ENCODE data around the gene TRPC4. TPM values are rescaled to one million over a fixed set of nuclear protein-coding genes. Genes with fewer than 3 reads are reported as not detected.
A peak's percentile ranks its signal among the peaks of the same experiment; 100 is the strongest.

TRPC4 gene
- total and polyA plus RNA-seq, 2 donors (not counting 1 experiment from before 2014, with no cell fraction given), result 1.7 to 30.7 TPM

GRCh38 chr13:37663724-37664123, 205.8 kb downstream of the TRPC4 start:
- TF ChIP-seq EZH2 (IDR thresholded peaks at IDR 0.05; ENCODE audit: low read length, missing control alignments), result no peak
- TF ChIP-seq CTCF (conservative IDR thresholded peaks at IDR 0.05 in 1 of 2, IDR thresholded peaks at IDR 0.05 in 1 of 2; ENCODE audit: low read depth in 1 of 2, low read length in 2 of 2), result no peak
- Histone ChIP-seq H3K27me3 (ENCODE audit: control insufficient read depth, insufficient read depth, low read length) (no peaks in the 10 kb centered on the region), H4K20me1 (ENCODE audit: control insufficient read depth, extremely low read depth, insufficient read depth, low read length) (no peaks in the 10 kb centered on the region), H3K4me1 (ENCODE audit: control insufficient read depth, extremely low read depth, insufficient read depth, low read length) (peaks cover 3% of the 10 kb centered on the region), H3K27ac (ENCODE audit: insufficient read depth, low read length) (no peak overlapping the region), H3K4me3 (replicated peaks in 1 of 4; ENCODE audit: control extremely low read depth in 1 of 4, insufficient read depth in 1 of 4, low read depth in 3 of 4, low read length in 4 of 4) (no peak overlapping the region), H3K36me3 (ENCODE audit: control insufficient read depth, insufficient read depth, low read length) (no peaks in the 10 kb centered on the region), H3K79me2 (ENCODE audit: control insufficient read depth, insufficient read depth, low read length) (no peaks in the 10 kb centered on the region), H2AFZ (ENCODE audit: low read length) (no peak overlapping the region), H3K9me3 (ENCODE audit: control insufficient read depth, insufficient read depth, low read depth, low read length) (no peaks in the 10 kb centered on the region), H3K4me2 (ENCODE audit: extremely low read depth, insufficient read depth, low read length) (no peak overlapping the region), H3K9ac (ENCODE audit: insufficient read depth, low read length) (no peak overlapping the region)
- DNase-seq (ENCODE audit: low read depth in 2 of 2), result no peak

DNA sequence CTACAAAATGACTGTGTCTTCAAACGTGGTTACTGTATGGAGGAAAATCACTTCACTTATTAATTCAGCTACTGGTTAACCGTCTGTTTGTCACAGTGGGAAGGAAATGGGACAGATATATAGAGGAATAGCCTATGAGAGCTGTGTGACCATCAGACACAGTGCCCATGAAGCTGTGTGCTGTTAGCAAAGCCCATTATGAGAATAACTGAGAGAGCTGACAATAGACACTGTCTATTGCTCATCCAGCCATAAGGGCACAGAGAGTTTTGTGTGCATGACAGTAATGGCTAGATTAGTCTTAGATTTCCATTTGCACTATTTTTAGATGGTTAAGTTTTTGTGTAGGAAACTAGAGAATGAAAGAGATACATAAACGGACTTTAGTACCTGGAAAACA, 206.9 kb downstream of the TRPC4 start:
- DNase-seq (ENCODE audit: low read depth in 2 of 2), result no peak
- Histone ChIP-seq H3K36me3 (ENCODE audit: control insufficient read depth, insufficient read depth, low read length) (no peaks in the 10 kb centered on the region), H4K20me1 (ENCODE audit: control insufficient read depth, extremely low read depth, insufficient read depth, low read length) (no peaks in the 10 kb centered on the region), H3K27me3 (ENCODE audit: control insufficient read depth, insufficient read depth, low read length) (no peaks in the 10 kb centered on the region), H3K4me3 (replicated peaks in 1 of 4; ENCODE audit: control extremely low read depth in 1 of 4, insufficient read depth in 1 of 4, low read depth in 3 of 4, low read length in 4 of 4) (no peak overlapping the region), H3K4me1 (ENCODE audit: control insufficient read depth, extremely low read depth, insufficient read depth, low read length) (peaks cover 3% of the 10 kb centered on the region), H3K79me2 (ENCODE audit: control insufficient read depth, insufficient read depth, low read length) (no peaks in the 10 kb centered on the region), H3K27ac (ENCODE audit: insufficient read depth, low read length) (no peak overlapping the region), H2AFZ (ENCODE audit: low read length) (no peak overlapping the region), H3K4me2 (ENCODE audit: extremely low read depth, insufficient read depth, low read length) (no peak overlapping the region), H3K9me3 (ENCODE audit: control insufficient read depth, insufficient read depth, low read depth, low read length) (no peaks in the 10 kb centered on the region), H3K9ac (ENCODE audit: insufficient read depth, low read length) (no peak overlapping the region)
- TF ChIP-seq CTCF (conservative IDR thresholded peaks at IDR 0.05 in 1 of 2, IDR thresholded peaks at IDR 0.05 in 1 of 2; ENCODE audit: low read depth in 1 of 2, low read length in 2 of 2) (no peak), EZH2 (IDR thresholded peaks at IDR 0.05; ENCODE audit: low read length, missing control alignments) (no peak)

- no peaks in the 10 kb centered on the region for H4K20me1 ChIP-seq (ENCODE audit: control insufficient read depth, extremely low read depth, insufficient read depth, low read length)
- DNase-seq (ENCODE audit: low read depth in 2 of 2), result peak in 1 of 2 donors; percentile 50
- no peaks in the 10 kb centered on the region for H3K79me2 ChIP-seq (ENCODE audit: control insufficient read depth, insufficient read depth, low read length)
- H3K4me2 ChIP-seq (ENCODE audit: extremely low read depth, insufficient read depth, low read length), result no peak overlapping the region
- no peak overlapping the region for H3K4me3 ChIP-seq (replicated peaks in 1 of 4; ENCODE audit: control extremely low read depth in 1 of 4, insufficient read depth in 1 of 4, low read depth in 3 of 4, low read length in 4 of 4)
- no peaks in the 10 kb centered on the region for H3K27me3 ChIP-seq (ENCODE audit: control insufficient read depth, insufficient read depth, low read length)
- TF ChIP-seq EZH2 (IDR thresholded peaks at IDR 0.05; ENCODE audit: low read length, missing control alignments) (no peak), CTCF (conservative IDR thresholded peaks at IDR 0.05 in 1 of 2, IDR thresholded peaks at IDR 0.05 in 1 of 2; ENCODE audit: low read depth in 1 of 2, low read length in 2 of 2) (no peak)
- no peak overlapping the region for H2AFZ ChIP-seq (ENCODE audit: low read length)
- no peaks in the 10 kb centered on the region for H3K9me3 ChIP-seq (ENCODE audit: control insufficient read depth, insufficient read depth, low read depth, low read length)
- H3K9ac ChIP-seq (ENCODE audit: insufficient read depth, low read length), result no peak overlapping the region
- peaks cover 4% of the 10 kb centered on the region for H3K4me1 ChIP-seq (ENCODE audit: control insufficient read depth, extremely low read depth, insufficient read depth, low read length)
- H3K36me3 ChIP-seq (ENCODE audit: control insufficient read depth, insufficient read depth, low read length), result no peaks in the 10 kb centered on the region
- H3K27ac ChIP-seq (ENCODE audit: insufficient read depth, low read length), result no peak overlapping the region
Observed at GRCh38 chr13:37657956-37658355, 211.6 kb downstream of the TRPC4 start.

Measured in fibroblast of lung (primary cell).